SK-N-SH (cell line): ENCODE data around the gene ANKRD31. TPM values are rescaled to one million over a fixed set of nuclear protein-coding genes. Genes with fewer than 3 reads are reported as not detected.

Experiments used
- CTCF ChIA-PET: fragments of 300-600, 350-600 bp; formaldehyde crosslinking; extraction: SDS; loops from one replicate; lab custom pipeline; 2021; lab: Yijun Ruan, JAX
- POLR2A ChIA-PET: fragments of 350-600 bp; sonication (Branson Sonifier 250); formaldehyde crosslinking; extraction: SDS; loops from one replicate; lab custom pipeline; 2020; ENCODE audit warnings: antibody characterized with exemption, inconsistent platforms; lab: Yijun Ruan, JAX
- DNase-seq: peaks from one replicate; pipeline ENCODE4 v3.0.0; 2012
- H2AFZ ChIP-seq: fragments of 200-600 bp; sonication (generic); 2 replicates; pipeline ENCODE4 v1.8.1; 2016; ENCODE audit warnings: antibody characterized with exemption, mild to moderate bottlenecking, low read depth
- H3F3A ChIP-seq: fragments of 200-600 bp; sonication (generic); replicated peaks from 2 replicates; pipeline ENCODE3; 2016; ENCODE audit warnings: antibody characterized with exemption, mild to moderate bottlenecking; ENCODE audit not compliant: insufficient read depth
- H3K27ac ChIP-seq, 2 experiments: fragments of 200-500 bp in 1 of 2; fragments of 200-600 bp in 1 of 2; sonication (Bioruptor generic) in 1 of 2; sonication (generic), shearing (Covaris generic) in 1 of 2; 2 replicates each; pipeline versions ENCODE4 v1.5.1 to v1.6.1; 2014 to 2016; ENCODE audit warnings: low read depth in 2 of 2, inconsistent platforms in 1 of 2, low read length in 1 of 2, mild to moderate bottlenecking in 1 of 2, mixed read lengths in 1 of 2
- H3K27me3 ChIP-seq: fragments of 200-600 bp; sonication (generic), shearing (Covaris generic); 2 replicates; pipeline ENCODE4 v1.6.1; 2016; ENCODE audit warnings: mixed run types; ENCODE audit not compliant: insufficient read depth
- H3K36me3 ChIP-seq, 2 experiments: fragments of 200-500 bp in 1 of 2; fragments of 200-600 bp in 1 of 2; sonication (Bioruptor generic) in 1 of 2; sonication (generic) in 1 of 2; replicated peaks in 1 of 2; 2 replicates each; pipeline versions ENCODE3 to v1.5.1; 2014 to 2016; ENCODE audit warnings: low read length in 1 of 2, mild to moderate bottlenecking in 1 of 2; ENCODE audit not compliant: insufficient read depth in 2 of 2, control insufficient read depth in 1 of 2
- H3K4me1 ChIP-seq, 2 experiments: fragments of 200-500 bp in 1 of 2; fragments of 200-600 bp in 1 of 2; sonication (Bioruptor generic) in 1 of 2; sonication (generic), shearing (Covaris generic) in 1 of 2; 2 replicates each; pipeline versions ENCODE4 v1.5.1 to v1.6.1; 2014 to 2016; ENCODE audit warnings: low read depth in 1 of 2, low read length in 1 of 2, mixed run types in 1 of 2; ENCODE audit not compliant: insufficient read depth in 2 of 2, control insufficient read depth in 1 of 2
- H3K4me2 ChIP-seq: fragments of 200-600 bp; sonication (generic), shearing (Covaris generic); 2 replicates; pipeline ENCODE4 v1.6.1; 2017; ENCODE audit warnings: mixed run types
- H3K4me3 ChIP-seq, 2 experiments: fragments of 200-500 bp in 1 of 2; fragments of 200-600 bp in 1 of 2; sonication (Bioruptor generic) in 1 of 2; sonication (generic), shearing (Covaris generic) in 1 of 2; 2 replicates each; pipeline versions ENCODE4 v1.5.1 to v1.8.1; 2014 to 2016; ENCODE audit warnings: low read depth in 2 of 2, inconsistent platforms in 1 of 2, low read length in 1 of 2, mild to moderate bottlenecking in 1 of 2, mixed read lengths in 1 of 2, moderate library complexity in 1 of 2
- H3K79me2 ChIP-seq: fragments of 200-600 bp; sonication (generic); 2 replicates; pipeline ENCODE4 v1.8.1; 2017; ENCODE audit warnings: mild to moderate bottlenecking; ENCODE audit not compliant: insufficient read depth
- H3K9ac ChIP-seq: fragments of 200-600 bp; sonication (generic); 2 replicates; pipeline ENCODE4 v1.6.1; 2017; ENCODE audit warnings: mixed run types
- H3K9me2 ChIP-seq: fragments of 200-600 bp; sonication (generic); 2 replicates; pipeline ENCODE4 v1.6.1; 2017; ENCODE audit warnings: mixed run types
- H3K9me3 ChIP-seq: fragments of 200-600 bp; sonication (generic); 2 replicates; pipeline ENCODE4 v1.6.1; 2017; ENCODE audit warnings: mixed run types, mild to moderate bottlenecking, moderate library complexity
- H4K20me1 ChIP-seq: fragments of 200-600 bp; sonication (generic); 2 replicates; pipeline ENCODE4 v1.6.1; 2017; ENCODE audit warnings: mild to moderate bottlenecking, mixed run types; ENCODE audit not compliant: insufficient read depth
- ELF1 ChIP-seq: IDR thresholded peaks from 2 replicates; pipeline ENCODE4 v1.4.0; 2012
- EZH2phosphoT487 ChIP-seq: fragments of 200-600 bp; sonication (generic); IDR thresholded peaks from 2 replicates; pipeline ENCODE4 v1.6.1; 2017; ENCODE audit warnings: low read depth, mixed run types, mild to moderate bottlenecking, antibody characterized with exemption, moderate library complexity, borderline replicate concordance
- FOSL2 ChIP-seq: IDR thresholded peaks from 2 replicates; pipeline ENCODE4 v1.4.0; 2012; ENCODE audit warnings: low read depth, mild to moderate bottlenecking, moderate library complexity, borderline replicate concordance
- GATA2 ChIP-seq: sonication (generic); formaldehyde crosslinking; IDR thresholded peaks from 2 replicates; pipeline ENCODE4 v1.5.0; 2020; ENCODE audit warnings: mild to moderate bottlenecking, missing genetic modification reagents
- MEF2A ChIP-seq: IDR thresholded peaks from 2 replicates; pipeline ENCODE4 v1.4.0; 2012; ENCODE audit warnings: low read depth, borderline replicate concordance
- MXI1 ChIP-seq: IDR thresholded peaks from 2 replicates; pipeline ENCODE4 v1.6.1; 2012; ENCODE audit warnings: mild to moderate bottlenecking, low read depth, low read length, improper control_type of control experiment
- NFIC ChIP-seq: IDR thresholded peaks from 2 replicates; pipeline ENCODE4 v1.4.0; 2012; ENCODE audit warnings: borderline replicate concordance
- PBX3 ChIP-seq: IDR thresholded peaks from 2 replicates; pipeline ENCODE4; 2012
- POLR2AphosphoS5 ChIP-seq: IDR thresholded peaks from 2 replicates; pipeline ENCODE4 v1.6.1; 2012; ENCODE audit warnings: low read depth, low read length
- RAD21 ChIP-seq: IDR thresholded peaks from 2 replicates; pipeline ENCODE4 v1.6.1; 2012; ENCODE audit warnings: mild to moderate bottlenecking, low read length
- RCOR1 ChIP-seq: fragments of 150-350 bp; IDR thresholded peaks from 2 replicates; pipeline ENCODE4 v1.6.1; 2017; ENCODE audit warnings: antibody characterized with exemption, low read length
- SMC3 ChIP-seq: IDR thresholded peaks from 2 replicates; pipeline ENCODE4 v1.6.1; 2012; ENCODE audit warnings: low read depth, low read length, improper control_type of control experiment
- TCF12 ChIP-seq: IDR thresholded peaks from 2 replicates; pipeline ENCODE4 v1.4.0; 2012
- USF2 ChIP-seq: fragments of 150-350 bp; IDR thresholded peaks from 2 replicates; pipeline ENCODE4 v1.6.1; 2017; ENCODE audit warnings: antibody characterized with exemption, low read length, low read depth, borderline replicate concordance
- YY1 ChIP-seq: IDR thresholded peaks from 2 replicates; pipeline ENCODE4 v1.4.0; 2012; ENCODE audit warnings: low read depth, mild to moderate bottlenecking
- ZBTB33 ChIP-seq: IDR thresholded peaks from 2 replicates; pipeline ENCODE4 v1.4.0; 2012; ENCODE audit warnings: low read depth, borderline replicate concordance
- WGBS: methylation state at CpG from one replicate; pipeline ENCODE4 v1.1.6; 2017; ENCODE audit warnings: low lambda C conversion rate; 5-methylcytosine and 5-hydroxymethylcytosine counted together
- polyA plus RNA-seq, 3 experiments: library from polyadenylated mRNA; depleted of rRNA; stranded (reverse); fragments of >200 nt; gene quantifications; 2 replicates each; pipeline ENCODE4 v1.2.3, GENCODE V29; 2012
- TF ChIP-seq, protein P1 (sequence below): IDR thresholded peaks from 2 replicates; pipeline ENCODE4 v1.4.0; 2012; ENCODE audit warnings: low read depth, borderline replicate concordance
- TF ChIP-seq, protein P2 (sequence below): fragments of 200-600 bp; sonication (generic); IDR thresholded peaks from 2 replicates; pipeline ENCODE4 v1.6.1; 2017; ENCODE audit warnings: antibody characterized with exemption, mild to moderate bottlenecking, moderate library complexity

ANKRD31 gene
- polyA plus RNA-seq, 1 of the 3 experiments (the other 2 are of a cell fraction), result 0.05 TPM

DNA sequence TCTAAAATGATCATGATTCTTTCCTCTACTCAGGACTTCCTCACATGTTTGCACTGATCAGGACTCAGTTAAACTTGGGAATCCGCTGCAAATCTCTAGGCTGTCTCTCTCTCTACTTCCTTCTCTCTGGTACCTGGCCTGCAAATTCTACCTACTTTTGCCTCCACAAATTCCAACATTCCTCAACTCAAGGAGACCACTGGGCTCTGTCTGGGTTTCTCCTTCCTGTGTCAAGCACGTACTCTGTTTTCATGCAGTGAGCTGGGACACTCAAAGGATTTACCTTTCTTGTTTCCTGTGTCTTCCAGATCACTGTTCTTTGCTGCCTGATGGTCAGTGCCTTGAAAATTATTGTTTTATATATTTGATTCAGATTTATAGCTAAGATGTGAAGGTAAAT lies 45.9 kb upstream of the ANKRD31 start:
- Histone ChIP-seq H3K9me3 (no peaks in the 10 kb centered on the region), H3K27me3 (no peaks in the 10 kb centered on the region; the same call in 1 of the 2 replicates), H3F3A (no peaks in the 10 kb centered on the region), H3K9ac (no peak overlapping the region), H3K4me3 (no peak overlapping the region), H3K4me1 (no peaks in the 10 kb centered on the region), H3K27ac (no peak overlapping the region), H3K36me3 (no peaks in the 10 kb centered on the region), H3K79me2 (no peaks in the 10 kb centered on the region), H3K9me2 (no peaks in the 10 kb centered on the region), H2AFZ (no peak overlapping the region), H3K4me2 (no peak overlapping the region), H4K20me1 (no peaks in the 10 kb centered on the region)
- TF ChIP-seq USF2, result no peak
- TF ChIP-seq RAD21, result no peak
- no peak for TF ChIP-seq YY1
- no peak for TF ChIP-seq FOSL2
- no peak for TF ChIP-seq SMC3
- no peak for TF ChIP-seq MEF2A
- POLR2A ChIA-PET, result no interaction called here
- CTCF ChIA-PET, result interaction anchor here (2.1 kb wide), 1 partner anchor 46 kb away, joined by 4 read pairs; the partner anchor contains the start of gene ANKRD31
- DNase-seq, result no peak
- WGBS, result 69% methylated on average over 2 of the region's 2 CpGs

- Histone ChIP-seq H3K27me3 (no peaks in the 10 kb centered on the region; the same call in 1 of the 2 replicates), H3K79me2 (no peaks in the 10 kb centered on the region), H3K9me3 (no peaks in the 10 kb centered on the region), H3F3A (no peaks in the 10 kb centered on the region), H3K9ac (no peak overlapping the region), H3K9me2 (no peaks in the 10 kb centered on the region), H3K4me3 (no peak overlapping the region), H3K36me3 (no peaks in the 10 kb centered on the region), H4K20me1 (no peaks in the 10 kb centered on the region), H3K4me2 (no peak overlapping the region), H3K4me1 (no peaks in the 10 kb centered on the region), H3K27ac (no peak overlapping the region), H2AFZ (no peak overlapping the region)
- CTCF ChIA-PET, result interaction anchor here (1.3 to 2.1 kb wide), 2 partner anchors 44 to 45 kb away, joined by 3 to 4 read pairs; partner anchors contain the start of gene ANKRD31
- DNase-seq, result no peak
- no peak for TF ChIP-seq ELF1
- TF ChIP-seq YY1, result no peak
- TF ChIP-seq, protein P1, sequence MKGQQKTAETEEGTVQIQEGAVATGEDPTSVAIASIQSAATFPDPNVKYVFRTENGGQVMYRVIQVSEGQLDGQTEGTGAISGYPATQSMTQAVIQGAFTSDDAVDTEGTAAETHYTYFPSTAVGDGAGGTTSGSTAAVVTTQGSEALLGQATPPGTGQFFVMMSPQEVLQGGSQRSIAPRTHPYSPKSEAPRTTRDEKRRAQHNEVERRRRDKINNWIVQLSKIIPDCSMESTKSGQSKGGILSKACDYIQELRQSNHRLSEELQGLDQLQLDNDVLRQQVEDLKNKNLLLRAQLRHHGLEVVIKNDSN, result no peak
- no peak for TF ChIP-seq PBX3
- no peak for TF ChIP-seq NFIC
- TF ChIP-seq MXI1, result no peak
- TF ChIP-seq FOSL2, result no peak
- TF ChIP-seq POLR2AphosphoS5, result no peak
- no peak for TF ChIP-seq EZH2phosphoT487
- no peak for TF ChIP-seq ZBTB33
- no peak for TF ChIP-seq SMC3
- TF ChIP-seq, protein P2, sequence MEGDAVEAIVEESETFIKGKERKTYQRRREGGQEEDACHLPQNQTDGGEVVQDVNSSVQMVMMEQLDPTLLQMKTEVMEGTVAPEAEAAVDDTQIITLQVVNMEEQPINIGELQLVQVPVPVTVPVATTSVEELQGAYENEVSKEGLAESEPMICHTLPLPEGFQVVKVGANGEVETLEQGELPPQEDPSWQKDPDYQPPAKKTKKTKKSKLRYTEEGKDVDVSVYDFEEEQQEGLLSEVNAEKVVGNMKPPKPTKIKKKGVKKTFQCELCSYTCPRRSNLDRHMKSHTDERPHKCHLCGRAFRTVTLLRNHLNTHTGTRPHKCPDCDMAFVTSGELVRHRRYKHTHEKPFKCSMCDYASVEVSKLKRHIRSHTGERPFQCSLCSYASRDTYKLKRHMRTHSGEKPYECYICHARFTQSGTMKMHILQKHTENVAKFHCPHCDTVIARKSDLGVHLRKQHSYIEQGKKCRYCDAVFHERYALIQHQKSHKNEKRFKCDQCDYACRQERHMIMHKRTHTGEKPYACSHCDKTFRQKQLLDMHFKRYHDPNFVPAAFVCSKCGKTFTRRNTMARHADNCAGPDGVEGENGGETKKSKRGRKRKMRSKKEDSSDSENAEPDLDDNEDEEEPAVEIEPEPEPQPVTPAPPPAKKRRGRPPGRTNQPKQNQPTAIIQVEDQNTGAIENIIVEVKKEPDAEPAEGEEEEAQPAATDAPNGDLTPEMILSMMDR, result no peak
- TF ChIP-seq TCF12, result no peak
- TF ChIP-seq RCOR1, result no peak
- no peak for TF ChIP-seq RAD21
- no peak for TF ChIP-seq MEF2A
- no peak for TF ChIP-seq GATA2 (CRISPR knock-in tag)
- WGBS, result 63% methylated on average over 4 of the region's 4 CpGs
- POLR2A ChIA-PET, result no interaction called here
Observed at GRCh38 chr5:75281716-75282465, 45.2 kb upstream of the ANKRD31 start.
